HG03521 (cell line): Measurements from ENCODE around the gene NFATC4.
"Not testable (repeated sequence)": the region's sequence is repeated elsewhere in the genome, so short reads cannot be mapped to it uniquely, and the experiment has no call there.

Experiments
- ATAC-seq: cut with Tn5 transposase; IDR thresholded peaks from one replicate; pipeline ENCODE4 v1.9.1; 2021; ENCODE audit warnings: mild to moderate bottlenecking, moderate library complexity; ENCODE audit not compliant: unreplicated experiment

Gene NFATC4

GRCh38 chr14:24366721-24367513 is 1.1 kb upstream of the NFATC4 start:
- ATAC-seq = peak; percentile 42

- no peak for ATAC-seq
Observed at GRCh38 chr14:24368212-24368561, 203 bp downstream of the NFATC4 start.

GRCh38 chr14:24368562-24369252 is 723 bp downstream of the NFATC4 start:
- ATAC-seq = no peak

- no peak for ATAC-seq
Observed at GRCh38 chr14:24369463-24369862, 1.5 kb downstream of the NFATC4 start.

GRCh38 chr14:24369907-24370687 is 2.1 kb downstream of the NFATC4 start:
- ATAC-seq = no peak

- no peak for ATAC-seq
Observed at GRCh38 chr14:24370748-24371147, 2.8 kb downstream of the NFATC4 start.

- not testable (repeated sequence) for ATAC-seq
Observed at GRCh38 chr14:24371605-24372004, 3.6 kb downstream of the NFATC4 start.

GRCh38 chr14:24372701-24373416 is 4.9 kb downstream of the NFATC4 start:
- ATAC-seq = no peak

GRCh38 chr14:24376448-24377070 is 8.6 kb downstream of the NFATC4 start:
- no peak for ATAC-seq

GRCh38 chr14:24377126-24377525 is 9.1 kb downstream of the NFATC4 start:
- ATAC-seq = no peak

GRCh38 chr14:24377657-24378056 is 9.7 kb downstream of the NFATC4 start:
- no peak for ATAC-seq

- ATAC-seq = no peak
Observed at GRCh38 chr14:24378327-24378726, 10.3 kb downstream of the NFATC4 start.

- ATAC-seq = no peak
Observed at GRCh38 chr14:24378981-24379906, 11.3 kb downstream of the NFATC4 start.

- no peak for ATAC-seq
Observed at GRCh38 chr14:24379907-24380730, 12.1 kb downstream of the NFATC4 start.

- ATAC-seq = no peak
Observed at GRCh38 chr14:24381363-24382063, 13.5 kb downstream of the NFATC4 start.

- no peak for ATAC-seq
Observed at GRCh38 chr14:24382064-24382371, 14.0 kb downstream of the NFATC4 start.

GRCh38 chr14:24384169-24384568 is 16.2 kb downstream of the NFATC4 start:
- ATAC-seq = no peak

- no peak for ATAC-seq
Observed at GRCh38 chr14:24385524-24385923, 17.5 kb downstream of the NFATC4 start.
